Neuronal stem cell (in vitro differentiated cells): ENCODE data around the gene RSPH1.
"Not testable (repeated sequence)": the region's sequence is repeated elsewhere in the genome, so short reads cannot be mapped to it uniquely, and the experiment has no call there.

ENCODE experiments used
- DNase-seq: peaks from one replicate; pipeline ENCODE4 v3.0.0-alpha.2; 2013; ENCODE audit warnings: low spot score
- H2AFZ ChIP-seq: one replicate; pipeline ENCODE4 v1.6.1; 2013; ENCODE audit warnings: mild to moderate bottlenecking, low read length, inconsistent platforms
- H2AK5ac ChIP-seq: 2 replicates; pipeline ENCODE4 v1.6.1; 2013; ENCODE audit warnings: low read depth, mild to moderate bottlenecking, inconsistent platforms, low read length, moderate library complexity, mixed read lengths
- H2BK120ac ChIP-seq: 2 replicates; pipeline ENCODE4 v1.6.1; 2013; ENCODE audit warnings: low read depth, mild to moderate bottlenecking, inconsistent platforms, low read length, moderate library complexity, mixed read lengths
- H2BK12ac ChIP-seq: one replicate; pipeline ENCODE4 v1.6.1; 2013; ENCODE audit warnings: low read length, inconsistent platforms
- H2BK15ac ChIP-seq: 2 replicates; pipeline ENCODE4 v1.6.1; 2013; ENCODE audit warnings: mild to moderate bottlenecking, low read length, inconsistent platforms, mixed read lengths
- H2BK5ac ChIP-seq: one replicate; pipeline ENCODE4 v1.6.1; 2013; ENCODE audit warnings: inconsistent platforms, mild to moderate bottlenecking, low read length, moderate library complexity
- H3K14ac ChIP-seq: one replicate; pipeline ENCODE4 v1.6.1; 2013; ENCODE audit warnings: low read length, inconsistent platforms
- H3K18ac ChIP-seq: 2 replicates; pipeline ENCODE4 v1.6.1; 2013; ENCODE audit warnings: low read length, inconsistent platforms
- H3K23ac ChIP-seq: 2 replicates; pipeline ENCODE4 v1.6.1; 2013; ENCODE audit warnings: low read depth, mild to moderate bottlenecking, mixed read lengths, low read length, inconsistent platforms; ENCODE audit not compliant: poor library complexity
- H3K27ac ChIP-seq: replicated peaks from 3 replicates; pipeline ENCODE4 v1.5.1; 2013; ENCODE audit warnings: low read length, inconsistent platforms
- H3K27me3 ChIP-seq, 3 experiments: 2 replicates each; pipeline ENCODE4 v1.6.1; 2013; ENCODE audit warnings: low read length in 3 of 3, mild to moderate bottlenecking in 2 of 3, inconsistent platforms in 1 of 3, low read depth in 1 of 3, mixed read lengths in 1 of 3, moderate library complexity in 1 of 3; ENCODE audit not compliant: control insufficient read depth in 3 of 3, insufficient read depth in 3 of 3
- H3K36me3 ChIP-seq, 2 donors: replicated peaks in 1 of 2; 2 replicates each; pipeline ENCODE4 v1.6.1; 2013; ENCODE audit warnings: low read length in 2 of 2; ENCODE audit not compliant: control insufficient read depth in 2 of 2, insufficient read depth in 2 of 2
- H3K4ac ChIP-seq: 2 replicates; pipeline ENCODE4 v1.6.1; 2013; ENCODE audit warnings: inconsistent platforms, mild to moderate bottlenecking, low read length, moderate library complexity
- H3K4me1 ChIP-seq, 2 donors: 1 replicate in 1 of 2; 2 replicates in 1 of 2; pipeline ENCODE4 v1.6.1; 2013; ENCODE audit warnings: low read length in 2 of 2, low read depth in 1 of 2; ENCODE audit not compliant: control insufficient read depth in 2 of 2, insufficient read depth in 1 of 2
- H3K4me2 ChIP-seq: one replicate; pipeline ENCODE4 v1.6.1; 2013; ENCODE audit warnings: mild to moderate bottlenecking, low read length, inconsistent platforms; ENCODE audit not compliant: insufficient read depth, poor library complexity, severe bottlenecking
- H3K4me3 ChIP-seq, 2 donors: 2 replicates each; pipeline ENCODE4 v1.5.1; 2013; ENCODE audit warnings: low read length in 2 of 2, mild to moderate bottlenecking in 2 of 2, inconsistent platforms in 1 of 2, moderate library complexity in 1 of 2
- H3K79me1 ChIP-seq: one replicate; pipeline ENCODE4 v1.6.1; 2013; ENCODE audit warnings: low read depth, mild to moderate bottlenecking, inconsistent platforms, low read length, moderate library complexity
- H3K9ac ChIP-seq: one replicate; pipeline ENCODE4 v1.6.1; 2013; ENCODE audit warnings: mild to moderate bottlenecking, low read depth, low read length, inconsistent platforms; ENCODE audit not compliant: poor library complexity
- H3K9me3 ChIP-seq, 2 donors: replicated peaks in 1 of 2; 2 replicates each; pipeline versions ENCODE3 to v1.6.1; 2013; ENCODE audit warnings: low read length in 2 of 2, mild to moderate bottlenecking in 2 of 2, inconsistent platforms in 1 of 2, low read depth in 1 of 2, mixed read lengths in 1 of 2, moderate library complexity in 1 of 2; ENCODE audit not compliant: control insufficient read depth in 2 of 2, insufficient read depth in 1 of 2
- H4K8ac ChIP-seq: one replicate; pipeline ENCODE4 v1.6.1; 2013; ENCODE audit warnings: low read depth, mild to moderate bottlenecking, inconsistent platforms, low read length, moderate library complexity
- H4K91ac ChIP-seq: one replicate; pipeline ENCODE4 v1.6.1; 2013; ENCODE audit warnings: low read length, low read depth, mild to moderate bottlenecking, inconsistent platforms; ENCODE audit not compliant: poor library complexity
- WGBS, 2 donors: extraction: QIAGEN DNeasy Blood & Tissue Kit; methylation state at CpG; one replicate each; pipeline ENCODE4 v1.1.7; 2013; ENCODE audit warnings: missing lambda C conversion rate in 2 of 2, mixed read lengths in 1 of 2; ENCODE audit not compliant: insufficient read length in 2 of 2, insufficient replicate concordance in 1 of 2; ENCODE audit errors: extremely low coverage in 2 of 2; 5-methylcytosine and 5-hydroxymethylcytosine counted together

The RSPH1 gene

GRCh38 chr21:42471206-42471605, 24.8 kb downstream of the RSPH1 start:
- Histone ChIP-seq H2BK15ac (no peak overlapping the region), H3K4me3 (no peak overlapping the region), H3K9ac (no peak overlapping the region), H2BK12ac (no peak overlapping the region), H3K14ac (no peak overlapping the region), H2BK120ac (no peak overlapping the region), H3K23ac (peak overlapping the region; percentile 52), H4K91ac (no peak overlapping the region), H3K4me1 (peaks cover 0 to 2% of the 10 kb centered on the region in 2 donors), H3K4me2 (no peak overlapping the region), H3K18ac (no peak overlapping the region), H3K27ac (no peak overlapping the region), H2AFZ (no peak overlapping the region), H3K36me3 (no peaks in the 10 kb centered on the region), H3K4ac (no peak overlapping the region), H4K8ac (peak overlapping the region; percentile 24), H3K9me3 (no peaks in the 10 kb centered on the region), H3K79me1 (no peaks in the 10 kb centered on the region), H2BK5ac (peak overlapping the region; percentile 42), H2AK5ac (no peak overlapping the region), H3K27me3 (peaks cover 0 to 4% (median 0%) of the 10 kb centered on the region in 3 experiments)
- no CpG with 5 or more reads among the region's 9 CpGs for WGBS, 2 donors
- DNase-seq: no peak

DNA sequence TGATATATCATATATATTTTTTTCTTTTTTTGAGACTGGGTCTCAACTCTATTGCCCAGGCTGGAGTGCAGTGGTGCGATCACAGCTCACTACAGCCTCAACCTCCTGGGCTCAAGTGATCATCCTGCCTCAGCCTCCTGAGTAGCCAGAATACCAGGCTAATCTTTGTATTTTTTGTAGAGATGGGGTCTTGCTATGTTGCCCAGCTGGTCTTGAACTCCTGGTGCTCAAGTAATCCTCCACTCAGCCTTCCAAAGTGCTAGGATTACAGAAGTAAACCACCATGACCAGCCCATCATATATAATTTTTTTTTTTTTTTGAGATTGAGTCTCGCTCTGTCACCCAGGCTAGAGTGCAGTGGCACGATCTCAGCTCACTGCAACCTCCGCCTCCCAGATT, 26.3 kb downstream of the RSPH1 start:
- H3K4me3 ChIP-seq, H3K18ac ChIP-seq, H3K79me1 ChIP-seq, H2BK12ac ChIP-seq, H2BK120ac ChIP-seq, H4K91ac ChIP-seq, H3K36me3 ChIP-seq, H3K4me2 ChIP-seq, H4K8ac ChIP-seq, H2AK5ac ChIP-seq, H3K14ac ChIP-seq, H2BK5ac ChIP-seq, H3K9me3 ChIP-seq, H2BK15ac ChIP-seq, H3K4me1 ChIP-seq, H3K9ac ChIP-seq, H3K27ac ChIP-seq, H3K4ac ChIP-seq, H3K27me3 ChIP-seq, H2AFZ ChIP-seq, DNase-seq, H3K23ac ChIP-seq: not testable (repeated sequence)
- no CpG with 5 or more reads among the region's 4 CpGs for WGBS, 2 donors

- no CpG with 5 or more reads among the region's 2 CpGs for WGBS, 2 donors
- Histone ChIP-seq H2BK120ac (no peak overlapping the region), H3K4me2 (no peak overlapping the region), H4K8ac (no peak overlapping the region), H3K14ac (no peak overlapping the region), H3K4me1 (peaks cover 0 to 2% of the 10 kb centered on the region in 2 donors), H3K36me3 (no peaks in the 10 kb centered on the region), H3K9ac (no peak overlapping the region), H3K4ac (no peak overlapping the region), H2AK5ac (no peak overlapping the region), H2BK12ac (no peak overlapping the region), H2BK5ac (no peak overlapping the region), H2BK15ac (no peak overlapping the region), H3K9me3 (no peaks in the 10 kb centered on the region), H4K91ac (no peak overlapping the region), H2AFZ (no peak overlapping the region), H3K23ac (no peak overlapping the region), H3K4me3 (no peak overlapping the region), H3K27me3 (peaks cover 0 to 4% (median 0%) of the 10 kb centered on the region in 3 experiments), H3K79me1 (no peaks in the 10 kb centered on the region), H3K18ac (no peak overlapping the region), H3K27ac (no peak overlapping the region)
- no peak for DNase-seq
These were observed 26.8 kb downstream of the RSPH1 start for GRCh38 chr21:42469272-42469671.

DNA sequence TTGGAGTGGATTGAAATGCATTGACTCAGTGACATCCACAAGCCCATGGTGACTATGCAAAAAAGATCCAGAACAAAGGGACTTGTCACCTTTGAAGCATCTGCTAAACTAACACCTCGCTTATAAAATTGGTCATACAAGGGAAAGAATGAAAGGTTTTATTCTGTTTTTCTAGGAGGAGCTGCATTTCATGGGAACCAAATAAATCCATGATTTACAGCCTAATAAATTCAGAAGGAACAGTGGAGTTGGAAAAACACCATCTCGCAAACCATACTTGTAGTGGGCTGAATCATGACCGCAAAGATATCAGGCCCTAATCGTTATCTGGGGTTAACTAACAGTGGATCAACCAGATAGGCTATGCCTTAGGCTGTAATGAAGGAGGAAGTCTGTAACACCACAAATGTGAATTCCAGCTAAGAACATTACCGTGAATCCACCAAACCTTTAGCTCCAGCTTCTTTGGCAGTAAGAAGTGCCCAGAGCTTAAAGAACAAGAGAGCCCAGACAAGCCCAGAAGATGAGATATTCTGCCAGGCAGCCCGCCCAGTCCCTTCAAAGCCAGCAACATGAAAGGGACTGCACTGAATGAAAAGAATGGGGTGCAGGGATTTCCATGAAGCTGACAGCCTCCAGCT, 27.4 kb downstream of the RSPH1 start:
- Histone ChIP-seq H2AFZ (no peak overlapping the region), H4K8ac (no peak overlapping the region)
- WGBS, 2 donors: no CpG with 5 or more reads among the region's 6 CpGs

More for the DNA sequence above, 27.4 kb downstream of the RSPH1 start:
- H3K4me2 ChIP-seq: no peak overlapping the region
- no peaks in the 10 kb centered on the region for H3K36me3 ChIP-seq
- H3K27ac ChIP-seq: no peak overlapping the region
- no peak overlapping the region for H4K91ac ChIP-seq
- no peaks in the 10 kb centered on the region for H3K9me3 ChIP-seq
- no peak for DNase-seq
- no peak overlapping the region for H3K14ac ChIP-seq
- no peak overlapping the region for H2BK120ac ChIP-seq
- H2BK15ac ChIP-seq: no peak overlapping the region
- peaks cover 0 to 2% of the 10 kb centered on the region in 2 donors for H3K4me1 ChIP-seq
- no peak overlapping the region for H3K4ac ChIP-seq
- H2BK5ac ChIP-seq: no peak overlapping the region
- H2BK12ac ChIP-seq: no peak overlapping the region
- no peaks in the 10 kb centered on the region for H3K79me1 ChIP-seq
- H3K9ac ChIP-seq: no peak overlapping the region
- H3K23ac ChIP-seq: no peak overlapping the region
- H3K27me3 ChIP-seq: peaks cover 0 to 4% (median 0%) of the 10 kb centered on the region in 3 experiments
- H2AK5ac ChIP-seq: no peak overlapping the region
- no peak overlapping the region for H3K18ac ChIP-seq
- no peak overlapping the region for H3K4me3 ChIP-seq
